Activated CD8-positive, alpha-beta memory T cell treated with anti-CD3 and anti-CD28 coated beads for 1 hour (primary cell): ENCODE data around the gene HAS3.
"Not testable (repeated sequence)": the region's sequence is repeated elsewhere in the genome, so short reads cannot be mapped to it uniquely, and the experiment has no call there.

Experiments
- DNase-seq, 2 donors: peaks; one replicate each; pipeline ENCODE4 v3.0.0-alpha.2; 2020; ENCODE audit warnings: low read depth in 1 of 2; ENCODE audit errors: extremely low read depth in 1 of 2

HAS3 gene

GRCh38 chr16:69141014-69141413 lies 35.6 kb downstream of the HAS3 start:
- DNase-seq, result no peak

- no peak for DNase-seq
Measured at GRCh38 chr16:69141936-69142335, 36.5 kb downstream of the HAS3 start.

- DNase-seq, result no peak
Measured at GRCh38 chr16:69143116-69143515, 37.7 kb downstream of the HAS3 start.

- no peak for DNase-seq
Measured at GRCh38 chr16:69145658-69146057, 40.2 kb downstream of the HAS3 start.

GRCh38 chr16:69149621-69150020 lies 44.2 kb downstream of the HAS3 start:
- not testable (repeated sequence) for DNase-seq

GRCh38 chr16:69150146-69150865 lies 44.9 kb downstream of the HAS3 start:
- DNase-seq, result no peak

DNA sequence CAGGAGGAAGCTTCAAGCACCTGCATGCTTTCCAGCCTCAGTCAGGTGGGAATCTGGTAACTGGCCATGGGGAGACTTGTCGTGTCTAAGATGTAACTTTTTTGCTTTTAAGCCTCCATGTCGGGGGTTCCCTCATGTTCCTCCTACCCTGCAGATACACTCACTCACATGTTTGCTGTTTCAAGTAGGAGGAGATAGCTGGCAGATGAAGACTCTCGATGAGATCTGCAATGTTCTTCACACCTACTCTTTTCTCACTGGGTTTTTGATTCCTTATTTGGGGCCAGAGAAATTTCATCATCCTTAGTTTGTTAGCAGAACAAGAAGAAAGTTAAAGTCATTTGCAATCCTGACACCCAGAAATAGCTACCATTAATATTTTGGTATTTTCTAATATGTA lies 51.7 kb downstream of the HAS3 start:
- no peak for DNase-seq

- DNase-seq, result no peak
Measured at GRCh38 chr16:69160192-69160591, 54.7 kb downstream of the HAS3 start.

DNA sequence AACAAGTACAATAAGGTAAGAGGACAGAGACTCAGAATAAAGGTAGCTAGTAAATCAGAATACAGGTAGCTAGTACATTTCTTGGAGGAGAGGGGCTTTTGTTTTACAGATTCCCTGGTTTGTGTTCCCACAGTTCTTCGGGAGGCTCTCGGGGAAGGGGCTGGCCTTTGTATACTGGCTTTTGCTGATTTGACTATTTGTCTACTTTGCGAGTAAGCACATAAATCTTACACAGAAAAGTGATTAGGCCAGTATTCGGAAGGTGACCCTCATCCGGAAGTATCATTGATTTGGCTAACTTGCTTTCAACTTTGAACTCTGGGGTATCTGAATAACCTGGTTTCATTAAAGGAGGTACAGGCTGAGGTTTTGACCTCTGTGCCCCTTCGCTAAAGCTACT lies 60.1 kb downstream of the HAS3 start:
- no peak for DNase-seq

GRCh38 chr16:69166221-69166833 lies 60.9 kb downstream of the HAS3 start:
- DNase-seq, result no peak

DNA sequence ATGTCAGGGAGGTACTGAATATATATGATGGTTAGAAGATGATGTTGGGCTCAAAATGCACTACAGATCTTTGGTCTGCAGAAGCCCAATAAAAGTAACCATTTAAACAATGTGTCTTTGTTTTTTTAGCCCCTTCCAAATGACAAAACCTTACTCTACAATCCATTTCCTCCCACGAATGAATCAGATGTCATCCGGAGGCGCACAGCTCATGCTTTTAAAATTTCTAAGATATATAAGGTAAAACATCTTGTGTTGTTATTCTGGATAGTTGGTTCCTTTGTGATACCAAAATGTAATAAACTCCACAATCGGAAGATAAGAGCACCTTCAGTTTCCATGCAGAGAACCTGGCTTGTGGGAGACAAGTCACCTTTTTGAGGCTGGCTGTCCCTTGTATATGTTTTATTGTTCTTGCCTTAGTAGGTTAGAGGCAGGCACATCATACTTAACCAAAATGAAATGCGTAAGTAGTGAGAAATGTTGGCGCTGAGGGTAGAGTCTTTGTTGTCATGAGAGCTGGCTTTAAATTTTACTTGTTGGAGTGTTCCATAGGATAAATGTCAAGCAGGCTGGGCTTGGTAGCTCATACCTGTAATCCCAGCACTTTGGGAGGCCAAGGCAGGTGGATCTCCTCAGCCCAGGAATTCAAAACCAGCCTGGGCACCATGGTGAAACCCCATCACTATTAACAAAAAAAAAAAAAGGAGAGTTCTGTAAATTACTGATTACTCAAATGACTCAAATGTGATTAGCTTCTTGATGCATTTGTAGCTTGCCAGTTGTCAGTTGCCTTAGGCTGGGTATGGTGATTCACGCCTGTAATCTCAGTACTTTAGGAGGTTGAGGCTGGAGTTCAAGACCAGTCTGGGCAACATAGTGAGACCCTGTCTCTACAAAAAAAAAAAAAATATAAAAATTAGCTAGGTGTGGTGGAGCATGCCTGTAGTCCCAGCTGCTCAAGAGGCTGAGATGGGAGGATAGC lies 61.8 kb downstream of the HAS3 start:
- no peak for DNase-seq
